Measurements from ENCODE around the gene AOPEP.

GRCh38 chr9:94839398-94839797 is 112.9 kb downstream of the AOPEP start:
- TF ChIP-seq CTCF (IDR thresholded peaks at IDR 0.05; ENCODE audit: insufficient read depth, low read depth, low read length) (no peak), EZH2 (IDR thresholded peaks at IDR 0.05; ENCODE audit: insufficient read depth, low read length) (no peak)

Measured in astrocyte (in vitro differentiated cells and primary cell).